ENCODE results near the gene JAG1. TPM values are rescaled to one million over a fixed set of nuclear protein-coding genes. Genes with fewer than 3 reads are reported as not detected.

JAG1 gene
- total and polyA plus RNA-seq, 2 experiments from 2014 or later = 1.2 to 8.4 TPM

DNA sequence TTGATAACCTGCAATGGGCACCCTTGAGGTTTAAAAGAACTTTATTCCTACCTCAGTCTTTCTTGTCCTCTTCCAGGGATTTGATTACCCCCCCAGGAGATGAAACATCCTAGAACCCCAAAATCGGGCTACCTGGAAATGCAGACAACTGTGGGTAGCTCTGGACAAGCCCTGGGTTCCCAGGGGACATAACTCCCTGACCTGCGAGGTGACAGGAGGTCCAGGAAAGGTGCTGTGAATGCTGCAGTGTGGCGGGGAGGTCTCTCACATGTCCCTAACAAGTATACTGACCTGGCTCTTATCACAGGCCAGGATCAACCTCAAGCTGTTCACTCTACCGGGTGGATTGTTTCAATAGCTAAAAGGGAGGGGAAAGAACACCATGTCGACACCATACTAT lies 11.6 kb downstream of the JAG1 start:
- in situ Hi-C loops (cut with MboI) = loop anchor here (25.0 kb wide), 1 partner anchor 875 kb away; no protein-coding TSS in a partner anchor
- 86 to 87% methylated on average over 5 of the region's 5 CpGs for WGBS, 2 experiments (ENCODE audit: low coverage in 1 of 2, low lambda C conversion rate in 2 of 2, missing lambda C conversion rate in 2 of 2)

DNA sequence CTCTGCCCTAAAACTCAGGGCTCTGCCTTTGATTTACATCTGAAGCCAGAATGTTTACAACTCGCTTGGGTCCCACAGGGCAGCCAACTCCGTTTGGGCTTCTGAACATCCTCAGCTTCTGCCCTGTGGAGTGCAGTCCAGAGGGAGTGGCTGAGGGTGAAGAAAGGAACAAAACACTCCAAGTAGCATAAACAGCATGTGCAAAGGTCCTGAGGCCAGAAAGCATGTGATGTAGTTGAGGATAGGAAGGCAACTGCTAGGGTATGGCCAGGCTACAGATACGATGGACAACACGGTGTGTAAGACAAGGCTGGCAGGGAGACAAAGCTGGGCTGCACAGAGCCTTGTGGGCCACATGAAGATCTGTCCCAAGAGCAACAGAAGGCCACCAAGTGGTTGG lies 12.5 kb downstream of the JAG1 start:
- Histone ChIP-seq H3K27me3 (replicated peaks; ENCODE audit: insufficient read depth) (no peaks in the 10 kb centered on the region), H3K27ac (no peak overlapping the region), H3K9me3 (ENCODE audit: low read depth) (no peaks in the 10 kb centered on the region), H3K4me3 (no peak overlapping the region), H3K9ac (no peak overlapping the region), H3K4me1 (ENCODE audit: insufficient read depth) (no peaks in the 10 kb centered on the region; the same call in 1 of the 2 replicates), H3K79me2 (ENCODE audit: insufficient read depth) (no peaks in the 10 kb centered on the region), H3K4me2 (ENCODE audit: unreplicated experiment) (no peak overlapping the region), H3F3A (ENCODE audit: insufficient read depth) (no peaks in the 10 kb centered on the region), H2AFZ (no peak overlapping the region), H3K36me3 (ENCODE audit: low read depth) (no peaks in the 10 kb centered on the region), H3K9me2 (ENCODE audit: insufficient read depth) (no peaks in the 10 kb centered on the region), H4K20me1 (ENCODE audit: insufficient read depth) (no peaks in the 10 kb centered on the region)
- WGBS, 2 experiments (ENCODE audit: low coverage in 1 of 2, low lambda C conversion rate in 2 of 2, missing lambda C conversion rate in 2 of 2) = 75 to 82% methylated on average over 4 of the region's 4 CpGs
- no peak for DNase-seq
- TF ChIP-seq EZH2 (IDR thresholded peaks at IDR 0.05; ENCODE audit: insufficient read depth, poor library complexity, severe bottlenecking) (no peak), EZH2phosphoT487 (IDR thresholded peaks at IDR 0.05; ENCODE audit: insufficient read depth, low read depth) (no peak)
- in situ Hi-C loops (cut with MboI) = loop anchor here (25.0 kb wide), 1 partner anchor 876 kb away; no protein-coding TSS in a partner anchor

More for the DNA sequence above, 11.6 kb downstream of the JAG1 start:
- TF ChIP-seq EZH2phosphoT487 (IDR thresholded peaks at IDR 0.05; ENCODE audit: insufficient read depth, low read depth) (no peak), EZH2 (IDR thresholded peaks at IDR 0.05; ENCODE audit: insufficient read depth, poor library complexity, severe bottlenecking) (no peak)
- H4K20me1 ChIP-seq (ENCODE audit: insufficient read depth) = no peaks in the 10 kb centered on the region
- H3K79me2 ChIP-seq (ENCODE audit: insufficient read depth) = no peaks in the 10 kb centered on the region
- no peak overlapping the region for H3K4me2 ChIP-seq (ENCODE audit: unreplicated experiment)
- no peaks in the 10 kb centered on the region; the same call in 1 of the 2 replicates for H3K4me1 ChIP-seq (ENCODE audit: insufficient read depth)
- H3F3A ChIP-seq (ENCODE audit: insufficient read depth) = no peaks in the 10 kb centered on the region
- no peaks in the 10 kb centered on the region for H3K36me3 ChIP-seq (ENCODE audit: low read depth)
- no peaks in the 10 kb centered on the region for H3K9me3 ChIP-seq (ENCODE audit: low read depth)
- H3K27ac ChIP-seq = no peak overlapping the region
- no peak overlapping the region for H3K4me3 ChIP-seq
- H3K9ac ChIP-seq = no peak overlapping the region
- DNase-seq = no peak
- no peak overlapping the region for H2AFZ ChIP-seq
- H3K9me2 ChIP-seq (ENCODE audit: insufficient read depth) = no peaks in the 10 kb centered on the region
- H3K27me3 ChIP-seq (replicated peaks; ENCODE audit: insufficient read depth) = no peaks in the 10 kb centered on the region

GRCh38 chr20:10660661-10661060 lies 13.1 kb downstream of the JAG1 start:
- DNase-seq = peak; percentile 55
- TF ChIP-seq EZH2 (IDR thresholded peaks at IDR 0.05; ENCODE audit: insufficient read depth, poor library complexity, severe bottlenecking) = no peak
- no peak for TF ChIP-seq EZH2phosphoT487 (IDR thresholded peaks at IDR 0.05; ENCODE audit: insufficient read depth, low read depth)
- Histone ChIP-seq H2AFZ (no peak overlapping the region), H3K4me3 (no peak overlapping the region), H3K36me3 (ENCODE audit: low read depth) (no peaks in the 10 kb centered on the region), H3K79me2 (ENCODE audit: insufficient read depth) (no peaks in the 10 kb centered on the region), H3K9me2 (ENCODE audit: insufficient read depth) (no peaks in the 10 kb centered on the region), H3K27ac (no peak overlapping the region), H3K9me3 (ENCODE audit: low read depth) (no peaks in the 10 kb centered on the region), H3K9ac (no peak overlapping the region), H3K27me3 (replicated peaks; ENCODE audit: insufficient read depth) (no peaks in the 10 kb centered on the region), H3K4me1 (ENCODE audit: insufficient read depth) (no peaks in the 10 kb centered on the region; the same call in 1 of the 2 replicates), H3F3A (ENCODE audit: insufficient read depth) (no peaks in the 10 kb centered on the region), H4K20me1 (ENCODE audit: insufficient read depth) (no peaks in the 10 kb centered on the region), H3K4me2 (ENCODE audit: unreplicated experiment) (no peak overlapping the region)
- in situ Hi-C loops (cut with MboI) = loop anchor here (25.0 kb wide), 1 partner anchor 877 kb away; no protein-coding TSS in a partner anchor
- WGBS, 2 experiments (ENCODE audit: low coverage in 1 of 2, low lambda C conversion rate in 2 of 2, missing lambda C conversion rate in 2 of 2) = 43 to 53% methylated on average over 11 of the region's 11 CpGs

GRCh38 chr20:10659651-10660601 lies 13.9 kb downstream of the JAG1 start:
- Histone ChIP-seq H3K36me3 (ENCODE audit: low read depth) (no peaks in the 10 kb centered on the region), H3K9me2 (ENCODE audit: insufficient read depth) (no peaks in the 10 kb centered on the region), H3K9ac (no peak overlapping the region), H2AFZ (no peak overlapping the region), H3K79me2 (ENCODE audit: insufficient read depth) (no peaks in the 10 kb centered on the region), H3F3A (ENCODE audit: insufficient read depth) (no peaks in the 10 kb centered on the region), H4K20me1 (ENCODE audit: insufficient read depth) (no peaks in the 10 kb centered on the region), H3K4me3 (no peak overlapping the region), H3K27me3 (replicated peaks; ENCODE audit: insufficient read depth) (no peaks in the 10 kb centered on the region), H3K4me1 (ENCODE audit: insufficient read depth) (no peaks in the 10 kb centered on the region; the same call in 1 of the 2 replicates), H3K9me3 (ENCODE audit: low read depth) (no peaks in the 10 kb centered on the region), H3K27ac (no peak overlapping the region), H3K4me2 (ENCODE audit: unreplicated experiment) (no peak overlapping the region)
- no peak for DNase-seq
- in situ Hi-C loops (cut with MboI) = loop anchor here (25.0 kb wide), 1 partner anchor 877 kb away; no protein-coding TSS in a partner anchor
- TF ChIP-seq EZH2 (IDR thresholded peaks at IDR 0.05; ENCODE audit: insufficient read depth, poor library complexity, severe bottlenecking) = no peak
- no peak for TF ChIP-seq EZH2phosphoT487 (IDR thresholded peaks at IDR 0.05; ENCODE audit: insufficient read depth, low read depth)
- 86 to 90% methylated on average over 12 of the region's 12 CpGs for WGBS, 2 experiments (ENCODE audit: low coverage in 1 of 2, low lambda C conversion rate in 2 of 2, missing lambda C conversion rate in 2 of 2)

Data from GM23248 (cell line).